Calu3 (cell line): ENCODE measurements around the gene PLEK2. TPM values are rescaled to one million over a fixed set of nuclear protein-coding genes. Genes with fewer than 3 reads are reported as not detected.

ENCODE experiments used
- BruUV-seq: library from RNA; stranded (reverse); fragments of 400-500 nt; replicated peaks from 2 replicates; lab custom pipeline; 2021; lab: Mats Ljungman, UMichigan
- CTCF ChIA-PET: fragments of 300-600 bp; sonication (Branson Sonifier 250); formaldehyde crosslinking; loops from one replicate; lab custom pipeline; 2022; ENCODE audit warnings: antibody characterized with exemption; lab: Charles Lee
- DNase-seq: peaks from one replicate; pipeline ENCODE4 v3.0.0; 2022
- H3K27ac Mint-ChIP-seq: one replicate; pipeline ENCODE4 v1.8.0; 2022; ENCODE audit warnings: mixed read lengths; ENCODE audit not compliant: unreplicated experiment
- H3K27me3 Mint-ChIP-seq: one replicate; pipeline ENCODE4 v1.8.0; 2022; ENCODE audit warnings: mixed read lengths; ENCODE audit not compliant: unreplicated experiment
- H3K36me3 Mint-ChIP-seq: one replicate; pipeline ENCODE4 v1.8.0; 2022; ENCODE audit warnings: mild to moderate bottlenecking, moderate library complexity, mixed read lengths; ENCODE audit not compliant: insufficient read depth, unreplicated experiment
- H3K4me1 Mint-ChIP-seq: one replicate; pipeline ENCODE4 v1.8.0; 2022; ENCODE audit warnings: mild to moderate bottlenecking, low read depth, mixed read lengths; ENCODE audit not compliant: unreplicated experiment
- H3K4me3 Mint-ChIP-seq: one replicate; pipeline ENCODE4 v1.8.0; 2022; ENCODE audit warnings: mild to moderate bottlenecking, low read depth, moderate library complexity, mixed read lengths; ENCODE audit not compliant: unreplicated experiment
- H3K9me3 Mint-ChIP-seq: one replicate; pipeline ENCODE4 v1.8.0; 2022; ENCODE audit warnings: low read depth, mixed read lengths; ENCODE audit not compliant: unreplicated experiment
- intact Hi-C: fragments of 100-400 bp; cut with micrococcal nuclease; formaldehyde crosslinking; loops from one replicate; pipeline ENCODE4 v1.10.0; 2022; ENCODE audit not compliant: unreplicated experiment
- total RNA-seq: library from RNA; stranded (reverse); gene quantifications from 2 replicates; pipeline ENCODE4 v1.2.3, GENCODE V29; 2022
- TF ChIP-seq, protein P1 (sequence below): fragments of 200-600 bp; IDR thresholded peaks from one replicate; pipeline ENCODE4 v1.8.0; 2022; ENCODE audit warnings: antibody characterized with exemption; ENCODE audit not compliant: unreplicated experiment

The PLEK2 gene
- total RNA-seq, 1 experiment from 2014 or later, result 39.5 TPM

DNA sequence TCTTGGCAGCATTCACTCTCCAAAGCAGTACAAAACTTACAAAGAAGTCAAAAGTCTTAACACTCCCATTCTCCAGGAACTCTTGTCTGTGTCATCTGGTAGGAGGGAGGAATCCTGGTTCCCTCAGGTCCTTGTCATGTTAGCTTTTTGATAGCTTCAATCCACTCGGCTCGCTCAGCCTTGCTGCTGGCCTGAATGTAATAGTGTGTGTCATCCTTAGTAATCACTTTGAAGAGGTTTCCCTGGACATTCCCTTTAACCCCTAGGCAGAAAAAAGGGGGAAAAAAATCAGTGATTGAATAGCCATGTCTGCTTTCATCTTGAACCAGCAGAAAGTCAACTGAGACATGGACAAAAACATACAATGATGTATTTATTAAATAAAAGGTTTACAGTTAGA is 24.8 kb downstream of the PLEK2 start:
- TF ChIP-seq, protein P1, sequence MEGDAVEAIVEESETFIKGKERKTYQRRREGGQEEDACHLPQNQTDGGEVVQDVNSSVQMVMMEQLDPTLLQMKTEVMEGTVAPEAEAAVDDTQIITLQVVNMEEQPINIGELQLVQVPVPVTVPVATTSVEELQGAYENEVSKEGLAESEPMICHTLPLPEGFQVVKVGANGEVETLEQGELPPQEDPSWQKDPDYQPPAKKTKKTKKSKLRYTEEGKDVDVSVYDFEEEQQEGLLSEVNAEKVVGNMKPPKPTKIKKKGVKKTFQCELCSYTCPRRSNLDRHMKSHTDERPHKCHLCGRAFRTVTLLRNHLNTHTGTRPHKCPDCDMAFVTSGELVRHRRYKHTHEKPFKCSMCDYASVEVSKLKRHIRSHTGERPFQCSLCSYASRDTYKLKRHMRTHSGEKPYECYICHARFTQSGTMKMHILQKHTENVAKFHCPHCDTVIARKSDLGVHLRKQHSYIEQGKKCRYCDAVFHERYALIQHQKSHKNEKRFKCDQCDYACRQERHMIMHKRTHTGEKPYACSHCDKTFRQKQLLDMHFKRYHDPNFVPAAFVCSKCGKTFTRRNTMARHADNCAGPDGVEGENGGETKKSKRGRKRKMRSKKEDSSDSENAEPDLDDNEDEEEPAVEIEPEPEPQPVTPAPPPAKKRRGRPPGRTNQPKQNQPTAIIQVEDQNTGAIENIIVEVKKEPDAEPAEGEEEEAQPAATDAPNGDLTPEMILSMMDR, result no peak
- H3K36me3 Mint-ChIP-seq, result peaks cover 54% of the 10 kb centered on the region
- no peaks in the 10 kb centered on the region for H3K27me3 Mint-ChIP-seq
- H3K9me3 Mint-ChIP-seq, result no peaks in the 10 kb centered on the region
- no peak overlapping the region for H3K27ac Mint-ChIP-seq
- BruUV-seq, result no TSS peak
- H3K4me3 Mint-ChIP-seq, result no peak overlapping the region
- CTCF ChIA-PET, result no interaction called here
- no peaks in the 10 kb centered on the region for H3K4me1 Mint-ChIP-seq
- DNase-seq, result no peak
- intact Hi-C loops, result no loop called here

DNA sequence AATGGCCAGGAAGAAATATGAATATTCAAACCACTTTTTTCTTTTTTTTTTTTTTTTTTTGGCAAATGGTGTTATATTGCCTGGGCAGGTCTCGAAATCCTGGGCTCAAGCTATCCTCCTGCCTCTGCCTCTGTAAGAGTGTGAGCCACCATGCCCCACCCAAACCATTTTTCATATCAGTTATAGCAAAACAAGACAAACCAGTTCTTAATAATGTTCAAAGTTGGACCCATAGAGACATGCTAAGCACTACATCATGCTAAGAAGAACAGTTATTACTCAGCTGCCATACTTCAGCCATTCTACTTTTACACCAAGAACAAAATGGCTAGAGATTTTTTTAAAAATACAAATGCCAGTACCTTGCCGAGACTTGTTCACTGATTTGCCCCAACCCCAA is 26.3 kb downstream of the PLEK2 start:
- Mint-ChIP-seq H3K36me3 (peaks cover 53% of the 10 kb centered on the region), H3K27me3 (no peaks in the 10 kb centered on the region), H3K9me3 (no peaks in the 10 kb centered on the region), H3K4me3 (no peak overlapping the region), H3K4me1 (no peaks in the 10 kb centered on the region), H3K27ac (no peak overlapping the region)
- TF ChIP-seq, protein P1, result no peak
- BruUV-seq, result no TSS peak
- CTCF ChIA-PET, result no interaction called here
- intact Hi-C loops, result no loop called here
- DNase-seq, result no peak

DNA sequence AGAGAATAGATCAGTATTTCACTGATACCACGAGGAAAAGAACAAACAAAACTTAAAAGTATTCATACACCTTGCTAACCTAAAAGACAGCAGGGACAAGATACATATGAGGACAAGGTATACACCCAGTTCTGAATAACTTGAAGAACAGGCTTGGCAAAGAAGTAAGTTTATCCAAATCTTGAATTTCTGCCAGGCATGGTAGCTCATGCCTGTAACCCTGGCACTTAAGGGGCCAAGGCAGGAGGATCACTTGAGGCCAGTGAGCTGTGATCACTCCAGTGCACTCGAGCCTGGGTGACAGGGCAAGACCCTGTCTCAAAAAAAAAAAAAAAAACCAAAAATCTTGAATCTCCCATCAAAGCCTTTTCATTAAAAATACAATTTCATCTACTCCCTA is 26.8 kb downstream of the PLEK2 start:
- TF ChIP-seq, protein P1, result no peak
- CTCF ChIA-PET, result no interaction called here

DNA sequence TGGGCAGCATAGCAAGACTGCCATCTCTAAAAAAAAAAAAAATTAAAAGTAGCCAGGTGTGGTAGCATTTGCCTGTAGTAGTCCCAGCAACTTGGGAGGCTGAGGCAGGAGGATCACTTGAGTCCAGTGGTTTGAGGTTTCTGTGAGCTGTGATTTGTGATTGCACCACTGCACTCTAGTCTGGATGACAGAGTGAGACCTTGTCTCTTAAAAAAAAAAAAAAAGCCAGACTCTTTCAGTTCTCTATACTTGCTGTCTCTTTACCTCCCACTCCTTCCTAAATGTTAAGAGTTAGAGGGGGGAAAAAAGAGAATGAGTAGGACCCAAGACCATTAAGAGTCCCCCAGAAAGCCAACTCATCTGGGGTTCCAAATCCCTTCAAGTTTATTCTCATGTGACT is 34.0 kb downstream of the PLEK2 start:
- no peak overlapping the region for H3K4me3 Mint-ChIP-seq
- intact Hi-C loops, result no loop called here
- no TSS peak for BruUV-seq
- H3K27me3 Mint-ChIP-seq, result no peaks in the 10 kb centered on the region
- no peak for DNase-seq
- CTCF ChIA-PET, result no interaction called here
- no peaks in the 10 kb centered on the region for H3K9me3 Mint-ChIP-seq
- TF ChIP-seq, protein P1, result no peak
- H3K4me1 Mint-ChIP-seq, result peaks cover 17% of the 10 kb centered on the region
- no peak overlapping the region for H3K27ac Mint-ChIP-seq
- H3K36me3 Mint-ChIP-seq, result peaks cover 48% of the 10 kb centered on the region

More for the DNA sequence above, 26.8 kb downstream of the PLEK2 start:
- Mint-ChIP-seq H3K4me1 (no peaks in the 10 kb centered on the region), H3K27me3 (no peaks in the 10 kb centered on the region), H3K9me3 (no peaks in the 10 kb centered on the region), H3K36me3 (peaks cover 55% of the 10 kb centered on the region), H3K27ac (no peak overlapping the region), H3K4me3 (no peak overlapping the region)
- intact Hi-C loops, result no loop called here
- DNase-seq, result no peak
- no TSS peak for BruUV-seq
